EH (cell line): ENCODE results near the gene TASOR2.

Source experiments
- DNase-seq: peaks from one replicate; pipeline ENCODE4 v3.0.0-alpha.2; 2015; ENCODE audit warnings: low read depth

Gene TASOR2, protein sequence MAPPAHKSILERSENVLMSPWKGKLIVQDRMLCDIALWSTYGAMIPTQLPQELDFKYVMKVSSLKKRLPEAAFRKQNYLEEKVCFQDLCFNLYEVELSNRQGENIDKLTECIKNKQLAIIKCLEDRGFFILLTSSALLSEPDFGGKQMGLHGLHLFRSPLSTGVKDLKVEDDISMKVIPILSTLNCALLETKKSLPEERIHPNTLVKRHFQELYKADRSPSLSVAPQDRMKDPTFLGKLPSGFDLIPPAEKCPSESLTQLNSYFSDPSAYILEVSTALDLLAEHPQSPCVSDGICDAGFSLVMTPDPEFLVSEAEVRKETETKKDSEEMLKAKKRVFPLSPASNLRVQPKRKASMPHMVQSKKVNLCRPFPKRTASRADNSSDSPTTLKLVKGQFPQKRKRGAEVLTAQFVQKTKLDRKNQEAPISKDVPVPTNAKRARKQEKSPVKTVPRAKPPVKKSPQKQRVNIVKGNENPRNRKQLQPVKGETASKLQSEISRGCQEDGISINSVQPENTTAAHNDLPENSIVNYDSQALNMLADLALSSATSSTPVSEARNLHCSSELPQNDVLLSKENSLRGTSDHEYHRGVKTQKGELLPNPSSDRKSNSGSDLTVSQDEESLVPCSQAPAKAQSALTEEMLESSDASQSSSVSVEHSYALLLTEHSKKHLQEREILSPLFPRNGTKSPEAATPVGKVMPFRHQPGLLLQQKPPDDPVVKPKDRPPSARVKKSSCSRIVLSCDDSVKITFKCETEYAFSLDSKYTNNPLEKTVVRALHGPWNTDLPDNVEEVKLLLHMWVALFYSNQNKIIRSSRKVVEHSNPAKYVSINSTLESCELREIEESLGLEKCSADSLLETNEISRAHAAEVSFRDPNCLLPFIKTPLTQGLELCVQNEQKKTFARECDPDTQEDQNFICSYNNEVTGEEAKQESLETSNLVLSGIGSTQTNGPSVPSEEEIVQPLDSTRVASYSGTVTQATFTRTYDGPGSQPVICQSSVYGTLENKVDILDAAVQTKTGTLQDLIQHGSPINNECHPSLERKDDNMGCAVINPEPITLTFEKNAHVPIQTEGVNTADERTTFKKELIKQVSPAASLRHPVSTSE (N-terminal part only)

GRCh38 chr10:5684318-5684970 lies at the start of gene TASOR2:
Gene TASOR2, plus strand, starts transcription at chr10:5684838. Its CDS starts 35,805 bp downstream, at chr10:5720643.
- peak; percentile 98 for DNase-seq

DNA sequence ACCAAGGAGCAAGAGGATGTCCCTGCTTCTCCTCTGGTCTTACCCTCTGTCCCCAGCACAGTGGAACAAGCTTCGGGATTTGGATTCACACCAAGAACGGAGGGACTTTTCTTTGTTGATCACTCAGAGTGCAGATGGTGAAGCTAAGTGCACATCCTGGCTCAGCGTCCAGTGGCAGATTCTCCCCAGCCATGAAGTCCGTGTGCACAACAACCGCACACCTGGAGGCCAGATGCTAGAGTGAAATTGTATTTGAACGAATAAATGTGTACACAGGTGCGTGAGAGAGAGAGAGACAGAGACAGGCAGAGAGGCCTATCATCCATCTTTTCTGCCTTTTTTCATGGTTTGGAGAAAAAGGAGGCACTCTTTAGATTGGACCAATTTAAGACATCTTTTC lies 49.7 kb upstream of the TASOR2 start:
- DNase-seq: no peak

GRCh38 chr10:5638494-5638893 lies 46.1 kb upstream of the TASOR2 start:
- no peak for DNase-seq

DNA sequence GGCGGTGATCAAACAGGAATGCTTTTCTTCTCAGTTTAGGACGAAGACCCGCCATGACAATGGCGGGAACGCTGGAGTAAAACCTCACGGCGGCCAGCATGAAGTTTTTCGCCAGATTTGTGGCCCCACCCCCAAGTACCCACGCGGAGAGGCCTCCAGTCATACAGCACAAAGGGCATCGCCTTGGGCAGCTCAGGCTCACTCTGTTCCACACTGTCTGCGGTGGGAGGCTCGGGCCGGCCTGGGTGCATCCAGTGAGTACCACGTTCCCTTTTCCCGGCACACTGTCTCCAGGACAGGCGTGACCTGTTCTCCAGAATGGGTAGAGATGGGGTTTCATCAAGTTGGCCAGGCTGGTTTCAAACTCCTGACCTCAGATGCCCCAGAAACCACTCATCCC lies 45.6 kb upstream of the TASOR2 start:
- no peak for DNase-seq

DNA sequence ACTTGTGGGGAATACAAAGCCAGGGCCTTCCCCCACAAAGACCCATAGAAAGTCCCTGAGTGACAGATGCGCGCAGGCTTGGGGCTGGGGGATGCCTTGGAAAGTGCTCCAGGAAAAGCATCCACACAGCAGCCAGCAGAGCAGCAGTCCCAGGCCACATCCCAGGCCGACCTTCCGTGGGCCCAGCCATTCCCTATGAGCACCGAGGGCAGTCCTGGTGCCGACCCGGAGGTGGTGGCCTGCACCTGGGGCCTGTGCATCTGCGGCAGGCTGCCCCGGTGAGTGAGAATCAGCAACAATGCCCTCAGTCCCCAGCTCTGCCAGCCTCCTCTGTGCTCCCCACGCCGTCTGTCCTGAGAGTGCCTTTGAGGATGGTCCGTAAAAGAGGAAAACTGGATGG lies 44.6 kb upstream of the TASOR2 start:
- no peak for DNase-seq

DNA sequence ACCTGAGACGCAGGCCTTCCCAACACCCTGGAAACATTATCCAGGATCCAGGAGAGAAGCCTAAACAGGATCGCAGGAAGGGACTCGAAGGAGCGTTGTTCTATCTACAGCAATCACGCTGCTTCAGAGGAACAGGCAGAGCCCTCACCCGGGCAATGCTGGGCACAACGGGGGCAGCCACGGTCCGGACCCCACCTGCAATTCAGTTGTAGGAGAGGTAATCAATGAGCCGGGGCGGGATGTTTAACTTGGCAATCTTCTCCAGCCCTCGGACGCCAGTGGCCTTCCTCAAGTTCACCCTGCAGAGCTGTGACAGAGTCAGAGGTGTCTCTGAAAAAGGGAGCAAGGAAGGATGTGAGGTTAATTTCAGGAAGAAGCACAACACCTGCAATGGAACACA lies 44.1 kb upstream of the TASOR2 start:
- no peak for DNase-seq

DNA sequence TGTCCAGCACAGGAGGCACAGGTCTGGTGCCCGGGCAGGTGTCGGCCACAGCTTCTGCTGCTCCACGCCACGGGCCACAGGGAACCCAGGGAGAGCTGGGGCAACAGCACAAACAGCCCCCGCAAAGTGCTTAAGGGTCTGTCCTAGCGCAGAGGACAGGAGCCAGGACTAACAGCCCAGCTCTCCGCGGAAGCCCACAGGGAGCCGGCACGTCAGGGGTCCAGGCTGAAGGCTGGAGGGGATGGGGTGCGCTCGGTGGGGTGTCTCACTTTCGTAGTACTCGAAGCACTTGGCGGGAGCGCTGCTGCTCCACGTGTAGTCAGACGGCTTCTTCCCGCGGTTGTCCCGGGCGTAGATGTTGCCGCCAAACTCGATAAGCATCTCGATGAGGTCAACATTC lies 43.1 kb upstream of the TASOR2 start:
- DNase-seq: no peak

DNA sequence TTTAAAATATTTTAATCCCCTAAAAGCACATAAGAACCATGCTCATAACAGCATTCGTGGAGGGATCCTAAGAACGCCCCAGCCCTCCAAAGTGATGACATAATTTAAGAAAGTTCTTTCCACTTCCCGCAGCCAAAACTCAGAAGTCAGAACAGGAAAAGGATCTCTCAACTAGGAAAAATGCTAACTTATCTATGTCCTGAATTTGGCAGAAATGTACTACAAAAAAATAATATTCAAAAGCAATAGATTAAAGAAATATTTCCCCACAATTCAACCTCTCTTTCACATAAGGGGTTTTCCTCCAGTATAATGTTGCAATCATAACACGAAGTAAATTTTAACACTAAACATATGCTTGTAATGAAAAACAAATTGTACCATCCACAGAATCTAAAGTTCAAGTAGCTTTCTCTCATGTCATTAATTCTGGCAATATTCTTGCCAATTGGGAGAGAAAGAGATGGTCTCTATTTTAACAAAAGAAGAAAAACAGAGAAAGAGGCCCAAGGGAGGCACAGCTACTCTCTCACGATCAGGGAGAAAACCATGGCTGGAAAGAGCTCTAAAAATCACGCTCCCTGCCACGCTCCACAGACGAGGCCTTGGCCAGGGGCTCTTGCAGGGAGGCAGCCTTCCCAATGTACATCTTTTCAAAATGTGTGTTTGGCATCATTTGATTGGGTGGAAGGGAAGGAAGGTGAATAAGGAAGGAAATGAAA lies 41.1 kb upstream of the TASOR2 start:
- DNase-seq: peak; percentile 19

GRCh38 chr10:5644930-5645329 lies 39.7 kb upstream of the TASOR2 start:
- DNase-seq: no peak

DNA sequence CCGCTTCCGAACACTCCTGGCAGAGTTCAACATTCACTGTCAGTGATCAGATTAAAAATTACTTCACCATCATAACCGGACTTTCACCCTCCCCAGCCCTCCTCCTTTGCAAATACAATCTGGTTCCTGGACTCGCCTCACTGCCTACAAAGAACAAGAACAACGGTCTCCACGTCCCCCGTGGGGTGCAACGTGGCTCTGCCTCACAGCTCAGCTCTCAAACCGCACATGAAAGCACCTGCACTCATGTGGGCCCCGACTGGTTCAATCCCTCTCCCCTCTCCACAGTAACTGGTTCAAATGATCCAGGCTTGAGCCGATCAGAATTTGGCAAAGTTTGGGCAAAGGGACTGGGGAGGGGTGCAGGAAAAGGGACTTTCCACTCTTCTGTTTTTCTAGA lies 39.3 kb upstream of the TASOR2 start:
- DNase-seq: no peak

- no peak for DNase-seq
Measured at GRCh38 chr10:5645944-5646617, 38.6 kb upstream of the TASOR2 start.

- no peak for DNase-seq
Measured at GRCh38 chr10:5647507-5648240, 37.0 kb upstream of the TASOR2 start.

DNA sequence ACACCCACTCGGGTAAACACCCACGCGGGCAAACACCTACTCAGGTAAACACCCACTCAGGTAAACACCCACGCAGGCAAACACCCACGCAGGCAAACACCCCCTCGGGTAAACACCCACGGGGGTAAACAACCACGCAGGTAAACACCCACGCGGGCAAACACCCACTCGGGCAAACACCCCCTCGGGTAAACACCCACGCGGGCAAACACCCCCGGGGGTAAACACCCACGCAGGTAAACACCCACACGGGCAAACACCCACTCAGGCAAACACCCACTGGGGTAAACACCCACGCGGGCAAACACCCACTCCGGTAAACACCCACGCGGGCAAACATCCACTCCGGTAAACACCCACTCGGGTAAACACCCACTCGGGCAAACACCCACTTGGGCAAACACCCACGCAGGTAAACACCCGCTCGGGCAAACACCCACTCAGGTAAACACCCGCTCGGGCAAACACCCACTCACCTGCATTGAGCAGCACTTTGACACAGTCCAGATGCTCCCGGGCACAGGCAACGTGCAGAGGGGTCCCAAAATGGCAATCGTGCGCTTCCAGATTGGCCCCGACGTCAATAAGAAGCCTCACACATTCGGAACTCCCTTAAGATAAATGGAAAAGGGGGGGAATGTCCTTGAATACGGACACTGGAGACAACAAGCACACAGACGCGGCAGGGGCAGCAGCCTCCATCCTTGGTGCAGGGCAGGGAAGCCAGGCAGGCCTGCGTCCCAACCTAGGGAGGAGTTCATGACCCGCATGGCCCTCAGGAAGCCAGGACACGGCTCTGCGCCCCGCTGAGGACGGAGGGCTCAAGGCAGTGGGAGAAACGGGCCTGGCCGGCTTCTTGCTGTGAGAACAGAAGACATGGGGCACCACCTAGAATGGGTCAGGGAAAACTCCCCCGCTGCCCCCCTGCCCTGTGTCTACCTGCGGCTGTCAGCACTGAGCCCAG lies 35.9 kb upstream of the TASOR2 start:
- DNase-seq: no peak

DNA sequence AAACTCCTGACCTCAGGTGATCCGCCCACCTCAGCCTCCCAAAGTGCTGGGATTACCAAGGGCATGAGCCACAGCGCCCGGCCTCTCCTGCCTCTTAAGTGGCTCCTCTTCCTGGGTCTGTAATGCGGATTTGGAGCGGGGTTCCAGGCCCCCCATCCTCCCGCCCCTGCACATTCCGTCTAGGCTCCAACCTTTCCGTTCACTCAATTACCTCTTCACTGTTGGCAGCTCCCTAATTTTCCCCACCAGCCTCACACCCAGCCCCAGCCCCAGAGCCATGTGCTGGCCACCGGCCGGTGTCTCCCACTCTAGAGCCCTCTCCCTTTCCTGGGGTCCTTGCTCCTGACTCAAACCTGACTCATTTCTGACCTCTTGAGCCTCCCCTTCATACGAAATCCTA lies 34.9 kb upstream of the TASOR2 start:
- DNase-seq: no peak

- DNase-seq: no peak
Measured at GRCh38 chr10:5650664-5651387, 33.8 kb upstream of the TASOR2 start.

- no peak for DNase-seq
Measured at GRCh38 chr10:5651388-5651764, 33.3 kb upstream of the TASOR2 start.

- DNase-seq: no peak
Measured at GRCh38 chr10:5652746-5653145, 31.9 kb upstream of the TASOR2 start.

- no peak for DNase-seq
Measured at GRCh38 chr10:5654218-5654755, 30.4 kb upstream of the TASOR2 start.
